Measurements from ENCODE around the gene VWA7.

- TF ChIP-seq GATA2 (IDR thresholded peaks at IDR 0.05; ENCODE audit: low read depth, low read length) (no peak), GATA3 (IDR thresholded peaks at IDR 0.05; ENCODE audit: low read depth, low read length) (no peak)
Measured at GRCh38 chr6:31741815-31742214, 35.3 kb downstream of the VWA7 start.

Measured in SH-SY5Y (cell line).